PC-3 (cell line): ENCODE measurements around the gene TNFRSF11A.

Experiments
- EZH2 ChIP-seq: fragments of 300-600 bp; sonication (generic); IDR thresholded peaks from one replicate; pipeline ENCODE4 v1.6.1; 2017; ENCODE audit warnings: antibody characterized with exemption, mild to moderate bottlenecking, low read length; ENCODE audit not compliant: unreplicated experiment
- TF ChIP-seq, protein P1 (sequence below): fragments of 300-600 bp; sonication (generic); conservative IDR thresholded peaks from 2 replicates; pipeline ENCODE4 v1.5.1; 2017; ENCODE audit warnings: antibody characterized with exemption, low read depth, mild to moderate bottlenecking, low read length

DNA sequence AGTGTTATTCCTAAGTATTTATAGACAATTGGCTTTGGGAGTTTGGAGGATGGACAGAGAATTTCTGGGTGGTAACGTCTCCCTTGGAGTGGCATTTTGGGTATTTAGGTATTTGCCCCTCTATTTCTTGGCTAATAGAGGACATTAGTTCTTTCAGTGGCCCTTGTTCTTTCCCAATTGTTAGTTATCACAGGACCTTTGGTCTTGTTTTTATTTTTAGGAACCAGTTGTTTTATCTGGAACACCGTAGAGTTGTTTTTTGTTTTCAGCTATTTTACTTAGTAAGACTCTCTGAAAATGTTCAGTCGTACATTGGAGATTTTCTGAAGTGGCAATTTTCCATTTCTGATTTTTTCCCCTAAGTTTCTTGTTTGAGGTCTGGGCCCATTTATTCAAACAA, 40.5 kb upstream of the TNFRSF11A start:
- TF ChIP-seq, protein P1, sequence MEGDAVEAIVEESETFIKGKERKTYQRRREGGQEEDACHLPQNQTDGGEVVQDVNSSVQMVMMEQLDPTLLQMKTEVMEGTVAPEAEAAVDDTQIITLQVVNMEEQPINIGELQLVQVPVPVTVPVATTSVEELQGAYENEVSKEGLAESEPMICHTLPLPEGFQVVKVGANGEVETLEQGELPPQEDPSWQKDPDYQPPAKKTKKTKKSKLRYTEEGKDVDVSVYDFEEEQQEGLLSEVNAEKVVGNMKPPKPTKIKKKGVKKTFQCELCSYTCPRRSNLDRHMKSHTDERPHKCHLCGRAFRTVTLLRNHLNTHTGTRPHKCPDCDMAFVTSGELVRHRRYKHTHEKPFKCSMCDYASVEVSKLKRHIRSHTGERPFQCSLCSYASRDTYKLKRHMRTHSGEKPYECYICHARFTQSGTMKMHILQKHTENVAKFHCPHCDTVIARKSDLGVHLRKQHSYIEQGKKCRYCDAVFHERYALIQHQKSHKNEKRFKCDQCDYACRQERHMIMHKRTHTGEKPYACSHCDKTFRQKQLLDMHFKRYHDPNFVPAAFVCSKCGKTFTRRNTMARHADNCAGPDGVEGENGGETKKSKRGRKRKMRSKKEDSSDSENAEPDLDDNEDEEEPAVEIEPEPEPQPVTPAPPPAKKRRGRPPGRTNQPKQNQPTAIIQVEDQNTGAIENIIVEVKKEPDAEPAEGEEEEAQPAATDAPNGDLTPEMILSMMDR = no peak
- no peak for TF ChIP-seq EZH2
